K562 (cell line): ENCODE results near the gene COX7A2. TPM values are rescaled to one million over a fixed set of nuclear protein-coding genes. Genes with fewer than 3 reads are reported as not detected.

Experiments used
- E2F1 ChIP-seq: sonication (generic); formaldehyde crosslinking; IDR thresholded peaks from 2 replicates; pipeline ENCODE4 v1.8.1; 2023; ENCODE audit warnings: mild to moderate bottlenecking, missing genetic modification reagents, moderate library complexity
- HDAC2 ChIP-seq: fragments of 450-650 bp; IDR thresholded peaks from 2 replicates; pipeline ENCODE4 v1.6.1; 2016; ENCODE audit warnings: mild to moderate bottlenecking
- NR0B1 ChIP-seq: fragments of 450-650 bp; IDR thresholded peaks from one replicate; pipeline ENCODE4 v1.6.1; 2018; ENCODE audit warnings: mild to moderate bottlenecking, moderate library complexity; ENCODE audit not compliant: partially characterized antibody
- REST ChIP-seq, 2 experiments: fragments of 450-650 bp; formaldehyde crosslinking in 1 of 2; IDR thresholded peaks; 2 replicates each; pipeline versions ENCODE4 v1.4.0 to v1.6.1; 2014 to 2020; ENCODE audit warnings: mild to moderate bottlenecking in 2 of 2, borderline replicate concordance in 1 of 2, low read depth in 1 of 2
- USF1 ChIP-seq: sonication (generic); formaldehyde crosslinking; IDR thresholded peaks from 2 replicates; pipeline ENCODE4 v1.9.0; 2022; ENCODE audit warnings: mild to moderate bottlenecking, missing genetic modification reagents
- ZBTB12 ChIP-seq: fragments of 250-450 bp; sonication (Bioruptor Pico); IDR thresholded peaks from 2 replicates; pipeline ENCODE4 v1.4.0; 2020
- ZKSCAN1 ChIP-seq: fragments of 150-350 bp; IDR thresholded peaks from 2 replicates; pipeline ENCODE4 v1.6.1; 2016; ENCODE audit warnings: low read depth, low read length
- ZKSCAN3 ChIP-seq: fragments of 250-450 bp; sonication (Bioruptor Pico); IDR thresholded peaks from 2 replicates; pipeline ENCODE4 v1.4.0; 2020
- ZKSCAN8 ChIP-seq: fragments of 200-800 bp; sonication (Bioruptor generic); IDR thresholded peaks from 2 replicates; pipeline ENCODE4 v1.6.1; 2016; ENCODE audit warnings: missing genetic modification characterization, missing compliant biosample characterization
- polyA plus RNA-seq, 8 experiments: library from polyadenylated mRNA; depleted of rRNA in 4 of 8; stranded (reverse) in 5 of 8; unstranded in 3 of 8; fragments of >200 nt; fragmentation: Nextera tagmentation in 2 of 8; fragmentation: Illumina TruSeq in 1 of 8; extraction: Ambion mirVana in 2 of 8; extraction: Trizol in 1 of 8; gene quantifications; 2 replicates each; pipeline versions ENCODE4 v1.2.1 to v1.2.3, GENCODE V29; 2011 to 2014; ENCODE audit warnings: inconsistent platforms in 1 of 8, missing spikeins in 1 of 8
- total RNA-seq, 7 experiments: library from RNA; depleted of rRNA in 6 of 7; stranded (reverse); fragments of >200 nt in 6 of 7; fragmentation: Illumina TruSeq in 2 of 7; extraction: Trizol in 2 of 7; gene quantifications; 2 replicates each; pipeline versions ENCODE4 v1.2.1 to v1.2.3, GENCODE V29; 2011 to 2021; ENCODE audit warnings: low replicate concordance in 1 of 7

The COX7A2 gene
- total and polyA plus RNA-seq, 9 of the 15 experiments (the other 6 are each of a cell fraction or from before 2014, with no cell fraction given) = 234 to 2,216 (median 585) TPM

- TF ChIP-seq USF1 = peak; percentile 56; the same call in 1 of the 2 replicates
- TF ChIP-seq ZKSCAN3 (CRISPR knock-in tag) = no peak
- no peak for TF ChIP-seq NR0B1
- TF ChIP-seq HDAC2 = peak; percentile 51; the same call in 1 of the 2 replicates
- 0 out of 2 replicates have a peak, but pooled peaks have one; percentile 17 for TF ChIP-seq E2F1
- TF ChIP-seq ZKSCAN8 (CRISPR knock-in tag) = peak; percentile 72; the same call in 1 of the 2 replicates
- TF ChIP-seq ZKSCAN1 = no peak
- TF ChIP-seq REST (IDR thresholded peaks at IDR 0.05; ENCODE audit: borderline replicate concordance) = no peak
- TF ChIP-seq REST (CRISPR knock-in tag; IDR thresholded peaks at IDR 0.05; ENCODE audit: low read depth) = no peak
- 0 out of 2 replicates have a peak, but pooled peaks have one; percentile 35 for TF ChIP-seq ZBTB12 (CRISPR knock-in tag)
Measured at GRCh38 chr6:75243333-75244062, at the start of gene COX7A2 (continued).
